NCI-H2171 treated with DMSO at 0.1 percent for 48 hours (cell line): ENCODE data around the gene TAF1B.

Experiments used
- DNase-seq: peaks from one replicate; lab custom pipeline; 2025; lab: John Stamatoyannopoulos, UW

Gene TAF1B

DNA sequence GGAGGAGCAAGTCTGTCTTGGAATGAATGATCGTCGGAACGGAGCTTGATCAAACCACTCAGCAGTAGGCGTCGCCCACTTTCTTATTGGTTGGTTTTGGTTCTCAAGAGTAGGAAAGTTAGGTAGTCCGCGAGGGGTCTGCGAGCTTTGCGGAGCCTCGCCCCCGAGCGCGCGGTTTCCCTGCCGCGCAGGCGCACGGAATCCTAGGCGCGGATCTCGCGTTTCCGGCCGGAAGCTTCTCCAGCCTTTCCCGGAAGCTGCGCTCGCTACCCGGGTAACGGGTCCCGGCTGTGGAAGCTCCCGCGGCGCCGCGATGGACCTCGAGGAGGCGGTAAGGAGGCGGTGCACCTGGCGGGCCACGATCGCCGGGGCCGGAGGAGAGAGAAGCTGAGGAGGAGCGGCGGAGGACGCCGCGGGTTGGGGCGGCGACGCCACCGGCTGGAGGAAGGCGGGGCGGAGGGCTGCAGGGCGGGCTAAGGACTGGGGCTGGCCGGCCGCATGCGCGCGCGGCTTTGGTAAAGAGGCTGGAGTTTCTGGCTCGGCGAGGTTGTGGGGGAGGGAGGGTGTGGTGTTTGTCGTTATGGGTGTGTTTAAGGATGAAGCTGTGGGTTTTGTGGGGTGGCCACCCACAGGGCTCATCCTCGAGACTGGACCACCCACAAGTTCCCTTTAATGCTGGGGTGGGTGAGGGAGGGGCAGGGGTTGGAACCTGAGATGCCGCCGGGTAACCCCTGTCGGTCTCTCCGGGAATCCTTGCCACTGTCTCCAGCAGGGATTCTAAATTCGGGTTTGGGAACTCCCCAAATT lies at the start of gene TAF1B:
TSS of gene TAF1B (plus strand) at position 246 of the 807 bp plus-strand sequence. CDS start at position 314, 68 bp downstream.
- DNase-seq = peak; percentile 99

DNA sequence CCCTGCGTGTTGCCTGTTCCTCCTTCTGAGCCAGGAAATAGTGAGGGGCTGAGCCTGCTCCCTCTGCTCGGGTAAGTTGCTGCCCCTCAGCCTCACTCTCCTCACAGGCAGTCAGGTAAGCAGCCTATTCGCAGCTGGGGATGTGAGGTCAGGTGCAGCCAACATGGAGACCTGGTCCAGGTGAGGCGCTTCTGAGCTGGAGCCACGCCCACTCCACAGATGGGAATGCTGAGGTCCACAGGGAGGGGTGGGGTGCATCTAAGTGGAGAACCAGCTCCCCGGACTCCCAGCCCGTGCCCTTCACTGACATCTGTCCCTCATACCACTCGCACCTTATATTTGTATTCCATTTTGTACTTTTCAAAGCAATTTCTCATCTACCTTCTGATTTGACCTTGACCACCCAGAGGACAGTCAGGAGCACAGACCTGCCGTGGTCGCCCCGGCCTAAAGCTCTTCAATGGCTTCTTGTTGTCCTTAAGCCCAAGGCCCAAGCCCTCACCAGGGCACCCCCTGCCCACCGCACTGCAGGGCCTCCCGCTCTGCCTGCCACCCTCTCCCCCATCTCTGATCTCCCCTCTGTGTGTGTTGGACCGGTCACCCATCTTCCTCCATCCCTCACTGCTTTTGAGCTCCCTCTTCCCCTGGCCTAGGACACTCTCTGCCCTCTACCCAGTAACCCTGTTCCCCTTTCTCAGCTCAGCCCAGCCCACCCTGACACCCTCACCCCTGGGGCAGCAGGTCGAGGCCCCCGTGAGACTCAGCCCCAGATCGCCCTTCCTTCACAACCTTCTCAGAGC lies 49.2 kb upstream of the TAF1B start:
- DNase-seq = no peak

- DNase-seq = no peak
These were observed 48.2 kb upstream of the TAF1B start for GRCh38 chr2:9795071-9795470.

- no peak for DNase-seq
These were observed 46.9 kb upstream of the TAF1B start for GRCh38 chr2:9796056-9797010.

DNA sequence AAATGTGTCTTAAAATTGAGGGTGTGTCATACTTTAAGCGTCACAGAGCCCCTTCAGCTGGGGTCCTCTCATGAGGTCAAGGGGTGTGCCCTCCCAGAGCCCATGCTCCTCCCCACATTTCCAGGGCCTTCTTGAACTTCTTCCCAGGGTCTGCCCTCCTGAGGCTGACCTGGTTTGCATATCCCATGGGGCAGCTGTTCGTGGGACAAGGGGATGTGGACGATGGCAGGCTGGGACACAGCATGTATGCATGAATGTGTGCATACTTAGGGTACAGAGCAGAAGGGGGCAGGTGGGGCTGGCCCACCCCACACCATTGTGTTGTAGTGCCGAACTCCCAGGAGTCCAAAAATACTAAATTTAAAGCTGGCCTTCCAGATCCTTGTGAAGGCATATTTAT lies 46.2 kb upstream of the TAF1B start:
- no peak for DNase-seq

DNA sequence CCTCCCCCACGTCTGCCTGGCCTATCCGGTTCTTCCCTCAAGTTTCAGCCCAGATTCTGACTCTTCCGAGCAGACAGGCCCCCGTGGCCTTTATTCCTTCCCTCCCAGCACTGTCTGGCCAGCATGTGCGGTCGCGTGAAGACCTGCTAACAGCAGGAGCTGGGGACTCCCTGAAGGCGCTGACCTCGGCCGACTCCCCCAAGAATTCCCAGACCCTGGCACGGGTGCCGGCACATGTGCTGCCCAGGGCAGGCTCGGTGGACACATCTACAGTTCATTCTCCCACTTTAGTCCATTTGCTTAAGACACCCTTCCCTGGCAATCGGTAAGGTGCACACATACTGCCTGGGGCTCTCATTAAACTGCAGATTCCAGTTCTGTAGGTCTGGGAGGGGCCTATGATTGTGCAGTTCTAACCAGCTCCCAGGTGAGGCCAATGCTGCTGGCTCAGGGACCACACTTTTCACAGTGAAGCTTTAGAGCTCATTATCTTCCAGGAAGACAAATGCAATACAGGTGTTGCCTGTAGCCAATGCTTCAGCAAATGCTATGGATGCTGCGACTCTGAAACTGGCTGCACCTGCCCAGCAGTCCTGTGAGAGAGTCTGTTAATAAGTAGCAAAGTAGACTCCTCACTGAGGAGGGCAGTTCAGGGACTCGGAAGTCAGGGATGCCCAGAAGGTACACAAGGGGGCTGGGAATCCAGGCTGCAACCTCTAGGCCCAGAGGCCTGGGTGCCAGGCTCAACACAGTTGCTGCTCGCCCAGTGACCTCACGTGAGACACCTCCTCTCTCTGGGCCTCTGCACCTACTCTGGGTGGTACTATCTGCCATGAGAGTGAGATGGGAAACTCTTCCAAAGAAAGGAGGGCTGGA lies 45.4 kb upstream of the TAF1B start:
- no peak for DNase-seq

- no peak for DNase-seq
These were observed 44.2 kb upstream of the TAF1B start for GRCh38 chr2:9799011-9799596.

DNA sequence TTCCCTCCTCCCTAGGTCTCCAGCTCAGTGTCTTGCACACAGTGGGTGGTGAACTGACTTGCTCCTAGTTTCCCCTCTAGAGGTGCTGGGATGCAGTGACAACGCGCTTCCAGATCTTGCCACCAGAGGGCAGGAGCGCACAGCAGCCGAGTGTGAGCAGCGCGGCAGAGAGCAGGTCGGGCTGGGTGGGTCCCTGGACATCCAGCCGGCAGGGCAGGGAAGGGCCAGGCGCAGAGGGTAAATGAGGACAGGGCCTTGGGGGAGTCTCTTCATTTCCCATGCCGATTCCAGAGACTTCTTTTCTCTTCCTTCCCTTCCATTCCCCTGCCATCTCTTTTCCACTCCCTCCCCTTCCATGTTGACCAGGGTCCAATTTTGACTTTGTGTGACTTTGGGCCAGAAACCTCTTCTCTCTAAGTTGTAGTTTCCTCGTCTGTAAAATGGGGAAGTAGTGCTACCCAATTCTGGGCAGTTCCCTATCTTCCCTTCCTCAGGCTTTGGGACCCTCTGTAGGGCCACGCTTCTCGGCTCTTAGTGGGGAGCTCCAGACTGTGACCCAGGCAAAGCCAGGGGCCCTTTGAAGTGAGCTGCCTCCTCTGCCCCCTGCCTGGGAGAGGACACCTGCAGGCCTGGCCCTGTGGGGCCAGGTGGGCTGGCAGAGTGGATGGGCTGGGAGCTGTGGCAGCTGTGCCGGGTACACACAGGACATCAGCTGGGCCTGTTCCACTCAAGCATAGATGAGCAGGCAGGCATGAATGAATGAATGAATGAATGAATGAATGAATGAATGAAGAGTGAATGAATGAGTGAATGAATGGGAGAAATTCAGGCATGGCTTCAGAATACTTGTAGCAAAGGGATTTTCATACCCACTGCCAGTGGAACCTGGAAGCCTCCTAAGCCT lies 43.3 kb upstream of the TAF1B start:
- DNase-seq = peak; percentile 79

GRCh38 chr2:9800639-9800974 lies 42.7 kb upstream of the TAF1B start:
- DNase-seq = no peak

GRCh38 chr2:9800975-9801726 lies 42.1 kb upstream of the TAF1B start:
- no peak for DNase-seq

DNA sequence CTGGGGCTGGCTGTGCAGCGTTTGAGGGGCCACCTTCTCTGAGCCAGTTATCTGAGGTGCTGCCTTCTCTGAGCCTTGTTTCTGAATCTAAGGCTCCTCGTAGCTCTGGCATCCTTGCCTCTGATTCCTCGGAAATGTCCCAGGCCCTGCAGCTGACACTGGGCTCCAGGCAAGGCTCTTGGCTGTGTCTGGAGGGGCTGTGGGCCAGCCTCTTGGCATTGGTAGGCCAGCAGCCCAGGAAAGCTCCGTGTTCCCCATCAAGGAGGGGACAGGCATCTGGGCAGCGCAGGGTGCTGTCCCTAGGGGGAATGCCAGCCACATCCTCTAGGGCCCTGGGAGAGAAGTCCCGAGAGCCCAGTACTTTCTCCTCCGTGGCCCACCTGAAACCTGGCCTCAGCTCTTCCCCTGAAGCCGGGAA lies 40.7 kb upstream of the TAF1B start:
- DNase-seq = no peak

DNA sequence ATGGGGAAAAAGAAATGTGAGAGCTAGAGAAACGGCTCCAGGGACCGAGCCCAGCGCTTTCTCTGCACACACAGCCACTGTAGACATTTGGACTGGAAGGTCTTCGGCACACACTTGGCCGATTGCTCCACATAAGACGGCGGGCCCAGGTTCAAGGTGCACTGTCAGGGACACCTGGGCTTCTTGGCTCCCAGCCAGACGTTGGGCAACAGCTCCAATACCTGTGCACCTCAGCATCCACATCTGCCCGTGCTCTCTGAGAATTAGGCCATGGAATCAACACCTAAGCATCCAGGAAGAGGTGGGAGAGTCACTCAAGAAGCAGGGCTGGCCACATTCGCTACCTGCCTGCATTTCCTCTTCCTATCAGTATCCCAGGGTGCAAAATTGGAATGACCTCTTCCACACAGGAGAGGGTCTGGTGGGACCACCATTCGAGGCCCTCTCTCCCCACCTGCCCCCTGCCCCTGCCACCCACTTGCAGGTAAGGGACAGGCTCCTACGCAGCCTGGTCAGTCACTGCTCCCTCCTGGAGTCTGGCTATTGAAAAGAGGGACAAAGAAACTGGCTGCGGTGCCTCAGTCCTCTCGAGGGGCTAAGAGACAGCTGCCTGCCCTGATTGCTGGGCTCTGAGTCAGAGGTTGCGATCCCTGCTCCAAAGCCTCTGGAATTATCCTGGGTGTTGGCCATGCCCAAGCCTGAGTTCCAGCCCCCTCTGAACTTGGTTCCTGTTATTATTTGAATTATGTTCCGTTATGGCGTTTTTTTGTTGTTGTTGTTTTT lies 40.1 kb upstream of the TAF1B start:
- no peak for DNase-seq

DNA sequence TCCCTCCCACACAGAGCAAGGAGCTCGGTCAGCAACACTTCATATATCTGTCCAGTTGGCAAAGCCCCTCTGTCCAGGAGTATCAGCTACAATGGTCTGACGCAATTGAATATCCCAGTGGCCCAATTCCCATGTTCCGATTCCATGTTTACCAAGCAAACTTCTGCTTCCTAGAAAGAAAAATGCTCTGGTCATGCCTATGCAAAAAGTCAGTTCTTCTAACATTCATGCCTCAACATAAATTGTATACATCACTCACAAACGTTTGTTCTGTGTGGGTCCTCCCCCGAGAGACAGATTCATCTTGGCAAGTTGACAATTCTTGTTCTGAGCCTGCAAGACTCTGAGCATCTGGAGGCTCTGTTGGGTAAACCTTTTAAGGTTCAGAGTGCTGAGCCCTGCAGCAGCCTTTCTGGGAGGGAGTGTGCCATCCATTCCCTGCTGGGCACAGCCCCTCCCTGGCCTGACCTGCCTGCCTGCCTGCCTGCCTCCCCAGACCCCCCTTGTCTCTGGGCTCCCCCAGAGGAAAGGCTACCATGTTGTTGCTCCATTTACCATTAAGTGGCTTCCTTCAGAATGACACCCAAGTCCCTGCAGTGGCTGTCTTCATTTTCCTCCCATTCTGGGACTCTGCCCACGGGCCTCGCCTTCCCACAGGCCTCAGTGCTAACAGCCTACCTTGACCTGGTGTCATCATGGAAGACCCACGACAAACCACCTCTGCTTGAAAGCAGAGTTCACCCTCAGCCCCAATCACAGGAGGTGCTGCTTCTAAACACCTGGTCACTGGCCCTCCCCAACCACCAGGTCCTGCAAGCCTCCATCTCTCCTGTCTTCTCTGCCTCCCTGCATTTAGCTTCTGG lies 37.6 kb upstream of the TAF1B start:
- DNase-seq = peak; percentile 57

DNA sequence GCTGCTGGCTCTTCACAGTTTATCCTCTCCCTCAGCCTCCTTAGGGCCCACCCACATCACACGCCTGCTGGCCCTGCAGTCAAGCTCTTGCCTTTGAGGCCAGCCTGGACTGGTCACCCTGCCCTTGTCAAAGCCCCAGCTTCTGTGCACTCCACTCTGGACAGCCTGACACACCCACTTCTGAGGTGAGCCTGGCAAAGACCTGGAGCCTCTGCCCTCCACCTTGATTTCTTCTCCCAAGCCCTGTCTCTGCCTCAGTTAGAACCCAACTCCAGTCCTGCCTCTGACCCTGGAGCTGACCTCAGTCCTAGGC lies 37.0 kb upstream of the TAF1B start:
- no peak for DNase-seq

DNA sequence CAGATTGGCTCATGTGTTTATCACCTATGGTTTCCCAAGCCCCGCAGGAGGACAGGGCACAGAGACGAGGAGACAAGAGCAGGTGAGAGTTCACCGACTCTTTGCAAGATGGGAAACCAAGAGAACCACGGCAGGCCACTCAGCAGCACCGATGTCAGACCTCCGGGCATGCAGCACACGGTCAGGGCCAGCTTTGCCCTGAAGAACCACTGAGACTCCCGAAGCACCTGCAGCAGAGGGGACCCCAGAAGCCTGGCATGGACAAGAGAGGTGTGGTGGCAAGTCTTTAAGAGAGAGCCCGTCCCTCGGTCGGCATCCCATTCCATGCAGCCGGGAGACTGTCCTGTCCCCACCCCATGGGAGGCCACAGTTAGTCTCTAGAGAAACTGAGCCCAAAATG lies 36.6 kb upstream of the TAF1B start:
- DNase-seq = no peak

DNA sequence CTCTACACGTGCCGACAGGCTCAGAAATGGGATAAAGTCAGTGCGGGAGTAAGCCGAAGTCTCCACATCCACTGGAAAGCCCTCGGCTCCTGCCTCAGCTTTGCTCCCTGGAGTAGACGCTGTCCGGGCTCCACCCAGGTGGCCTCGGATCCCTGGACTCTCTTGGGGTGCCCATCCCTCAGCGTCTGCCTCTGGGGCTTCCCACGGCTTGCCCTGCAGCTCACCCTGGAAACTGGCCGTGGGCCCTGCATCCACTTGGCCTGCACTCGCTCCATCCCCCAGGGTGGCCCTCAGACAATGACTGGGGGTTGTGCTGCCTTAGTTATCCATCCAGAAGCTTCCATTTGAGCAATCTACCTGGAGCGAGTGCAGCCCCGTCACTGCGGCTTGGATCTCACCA lies 36.2 kb upstream of the TAF1B start:
- DNase-seq = no peak

GRCh38 chr2:9807555-9808305 lies 35.5 kb upstream of the TAF1B start:
- DNase-seq = no peak
